WTC11 (cell line): ENCODE data around the gene ANKS3. TPM values are rescaled to one million over a fixed set of nuclear protein-coding genes. Genes with fewer than 3 reads are reported as not detected.

Experiments used
- ATAC-seq: fragments of 200-7000 bp; cut with Tn5 transposase; 2 replicates; pipeline ENCODE4 v1.10.0; 2021; ENCODE audit warnings: mild to moderate bottlenecking, moderate library complexity
- CTCF ChIA-PET: fragments of 300-600 bp; sonication (Branson Sonifier 250); formaldehyde crosslinking; loops from one replicate; lab custom pipeline; 2021; ENCODE audit warnings: antibody characterized with exemption; lab: Charles Lee
- POLR2A ChIA-PET: fragments of 350-600 bp; sonication (Branson Sonifier 250); formaldehyde crosslinking; loops from one replicate; lab custom pipeline; 2021; ENCODE audit warnings: antibody characterized with exemption; lab: Charles Lee
- DNase-seq: peaks from one replicate; pipeline ENCODE4 v3.0.0; 2021; ENCODE audit warnings: low spot score
- H3K27ac Mint-ChIP-seq: 2 replicates; pipeline ENCODE4 v1.8.0; 2021; ENCODE audit warnings: mixed read lengths
- H3K27me3 Mint-ChIP-seq: 2 replicates; pipeline ENCODE4 v1.8.0; 2021; ENCODE audit warnings: low read depth, mild to moderate bottlenecking, moderate library complexity, mixed read lengths
- H3K36me3 Mint-ChIP-seq: 2 replicates; pipeline ENCODE4 v1.8.0; 2021; ENCODE audit warnings: mixed read lengths
- H3K4me1 Mint-ChIP-seq: 2 replicates; pipeline ENCODE4 v1.8.0; 2022; ENCODE audit warnings: mixed read lengths
- H3K4me3 Mint-ChIP-seq: 2 replicates; pipeline ENCODE4 v1.8.0; 2021; ENCODE audit warnings: mild to moderate bottlenecking, moderate library complexity, mixed read lengths
- H3K9me3 Mint-ChIP-seq: 2 replicates; pipeline ENCODE4 v1.8.0; 2021; ENCODE audit warnings: mixed read lengths
- ATF1 ChIP-seq: sonication (generic); formaldehyde crosslinking; IDR thresholded peaks from 2 replicates; pipeline ENCODE4 v1.8.1; 2023; ENCODE audit warnings: mild to moderate bottlenecking, moderate library complexity, missing genetic modification reagents
- HMGA2 ChIP-seq: fragments of 250-450 bp; sonication (Bioruptor Pico); IDR thresholded peaks from 2 replicates; pipeline ENCODE4 v1.4.0; 2021; ENCODE audit warnings: mild to moderate bottlenecking, moderate library complexity
- NFE2L1 ChIP-seq: sonication (generic); formaldehyde crosslinking; IDR thresholded peaks from 2 replicates; pipeline ENCODE4 v1.8.1; 2023; ENCODE audit warnings: missing genetic modification reagents
- ZNF121 ChIP-seq: sonication (generic); formaldehyde crosslinking; IDR thresholded peaks from 2 replicates; pipeline ENCODE4 v1.8.0; 2023; ENCODE audit warnings: missing genetic modification reagents
- ZNF232 ChIP-seq: sonication (generic); formaldehyde crosslinking; IDR thresholded peaks from 2 replicates; pipeline ENCODE4 v1.8.0; 2022; ENCODE audit warnings: mild to moderate bottlenecking, missing genetic modification reagents
- total RNA-seq: library from RNA; stranded (reverse); gene quantifications from 3 replicates; pipeline ENCODE4 v1.2.3, GENCODE V29; 2021
- TF ChIP-seq, protein P1 (sequence below): sonication (generic); formaldehyde crosslinking; IDR thresholded peaks from 2 replicates; pipeline ENCODE4 v1.8.0; 2023; ENCODE audit warnings: missing genetic modification reagents, mild to moderate bottlenecking, borderline replicate concordance
- TF ChIP-seq, protein P2 (sequence below): sonication (generic); formaldehyde crosslinking; IDR thresholded peaks from 2 replicates; pipeline ENCODE4 v1.8.1; 2023; ENCODE audit warnings: mild to moderate bottlenecking, missing genetic modification reagents, moderate library complexity
- TF ChIP-seq, protein P3 (sequence below): sonication (generic); formaldehyde crosslinking; IDR thresholded peaks from 2 replicates; pipeline ENCODE4 v1.8.0; 2022; ENCODE audit warnings: missing genetic modification reagents

ANKS3 gene
- total RNA-seq, 1 experiment from 2014 or later, result 35.6 TPM

DNA sequence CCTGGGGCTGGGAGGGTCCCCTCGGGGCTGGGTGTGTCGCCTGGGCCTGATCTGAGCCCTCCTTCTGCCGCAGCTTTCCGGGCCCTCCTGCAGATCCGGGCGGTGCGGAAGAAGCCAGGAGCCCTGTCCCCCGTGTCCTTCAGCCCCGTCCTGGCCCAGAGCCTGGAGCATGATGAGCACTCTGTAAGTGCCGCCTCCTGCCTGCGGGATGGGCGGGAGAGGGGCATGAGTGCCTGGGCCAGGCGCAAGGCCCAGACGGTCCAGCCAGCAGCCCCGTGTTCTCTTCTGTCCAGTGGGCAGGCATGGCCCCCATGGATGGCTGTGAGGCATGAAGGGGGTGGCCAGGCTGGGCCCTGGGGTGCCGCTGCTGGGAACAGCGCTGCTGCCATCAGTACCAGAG, 56.7 kb downstream of the ANKS3 start (continued):
- TF ChIP-seq, protein P1, sequence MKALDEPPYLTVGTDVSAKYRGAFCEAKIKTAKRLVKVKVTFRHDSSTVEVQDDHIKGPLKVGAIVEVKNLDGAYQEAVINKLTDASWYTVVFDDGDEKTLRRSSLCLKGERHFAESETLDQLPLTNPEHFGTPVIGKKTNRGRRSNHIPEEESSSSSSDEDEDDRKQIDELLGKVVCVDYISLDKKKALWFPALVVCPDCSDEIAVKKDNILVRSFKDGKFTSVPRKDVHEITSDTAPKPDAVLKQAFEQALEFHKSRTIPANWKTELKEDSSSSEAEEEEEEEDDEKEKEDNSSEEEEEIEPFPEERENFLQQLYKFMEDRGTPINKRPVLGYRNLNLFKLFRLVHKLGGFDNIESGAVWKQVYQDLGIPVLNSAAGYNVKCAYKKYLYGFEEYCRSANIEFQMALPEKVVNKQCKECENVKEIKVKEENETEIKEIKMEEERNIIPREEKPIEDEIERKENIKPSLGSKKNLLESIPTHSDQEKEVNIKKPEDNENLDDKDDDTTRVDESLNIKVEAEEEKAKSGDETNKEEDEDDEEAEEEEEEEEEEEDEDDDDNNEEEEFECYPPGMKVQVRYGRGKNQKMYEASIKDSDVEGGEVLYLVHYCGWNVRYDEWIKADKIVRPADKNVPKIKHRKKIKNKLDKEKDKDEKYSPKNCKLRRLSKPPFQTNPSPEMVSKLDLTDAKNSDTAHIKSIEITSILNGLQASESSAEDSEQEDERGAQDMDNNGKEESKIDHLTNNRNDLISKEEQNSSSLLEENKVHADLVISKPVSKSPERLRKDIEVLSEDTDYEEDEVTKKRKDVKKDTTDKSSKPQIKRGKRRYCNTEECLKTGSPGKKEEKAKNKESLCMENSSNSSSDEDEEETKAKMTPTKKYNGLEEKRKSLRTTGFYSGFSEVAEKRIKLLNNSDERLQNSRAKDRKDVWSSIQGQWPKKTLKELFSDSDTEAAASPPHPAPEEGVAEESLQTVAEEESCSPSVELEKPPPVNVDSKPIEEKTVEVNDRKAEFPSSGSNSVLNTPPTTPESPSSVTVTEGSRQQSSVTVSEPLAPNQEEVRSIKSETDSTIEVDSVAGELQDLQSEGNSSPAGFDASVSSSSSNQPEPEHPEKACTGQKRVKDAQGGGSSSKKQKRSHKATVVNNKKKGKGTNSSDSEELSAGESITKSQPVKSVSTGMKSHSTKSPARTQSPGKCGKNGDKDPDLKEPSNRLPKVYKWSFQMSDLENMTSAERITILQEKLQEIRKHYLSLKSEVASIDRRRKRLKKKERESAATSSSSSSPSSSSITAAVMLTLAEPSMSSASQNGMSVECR (CRISPR knock-in tag), result no peak

DNA sequence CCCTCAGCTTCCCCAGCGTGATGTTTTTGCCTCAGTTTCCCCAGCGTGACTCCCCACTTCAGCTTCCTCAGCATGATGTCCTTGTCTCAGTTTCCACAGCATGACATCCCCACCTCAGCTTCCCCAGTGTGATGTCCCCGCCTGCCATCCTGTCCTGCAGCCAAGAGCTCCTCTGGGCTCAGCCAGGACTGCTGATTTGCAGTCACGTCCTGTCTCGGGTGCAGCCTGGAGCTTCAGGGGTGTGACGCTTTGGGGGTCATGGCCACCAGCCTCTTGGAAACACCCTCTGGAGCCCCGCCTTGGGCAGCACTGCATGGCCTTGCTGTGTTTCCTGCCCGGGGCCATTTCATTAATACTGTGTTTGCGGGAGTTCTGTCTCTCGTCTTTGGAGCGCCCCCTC, 57.2 kb downstream of the ANKS3 start:
- Mint-ChIP-seq H3K9me3 (no peaks in the 10 kb centered on the region), H3K27me3 (no peaks in the 10 kb centered on the region), H3K4me1 (peaks cover 3% of the 10 kb centered on the region; the same call in 1 of the 2 replicates), H3K36me3 (peaks cover 6% of the 10 kb centered on the region; the same call in 1 of the 2 replicates), H3K4me3 (no peak overlapping the region), H3K27ac (no peak overlapping the region)
- ChIA-PET POLR2A (no interaction called here), CTCF (interaction anchor here (2.4 kb wide), 1 partner anchor 26 kb away, joined by 10 read pairs; no protein-coding TSS in a partner anchor)
- DNase-seq (no peak), ATAC-seq (no peak)
- TF ChIP-seq NFE2L1 (CRISPR knock-in tag) (no peak), HMGA2 (CRISPR knock-in tag) (no peak), ZNF232 (CRISPR knock-in tag) (no peak), ATF1 (no peak)

DNA sequence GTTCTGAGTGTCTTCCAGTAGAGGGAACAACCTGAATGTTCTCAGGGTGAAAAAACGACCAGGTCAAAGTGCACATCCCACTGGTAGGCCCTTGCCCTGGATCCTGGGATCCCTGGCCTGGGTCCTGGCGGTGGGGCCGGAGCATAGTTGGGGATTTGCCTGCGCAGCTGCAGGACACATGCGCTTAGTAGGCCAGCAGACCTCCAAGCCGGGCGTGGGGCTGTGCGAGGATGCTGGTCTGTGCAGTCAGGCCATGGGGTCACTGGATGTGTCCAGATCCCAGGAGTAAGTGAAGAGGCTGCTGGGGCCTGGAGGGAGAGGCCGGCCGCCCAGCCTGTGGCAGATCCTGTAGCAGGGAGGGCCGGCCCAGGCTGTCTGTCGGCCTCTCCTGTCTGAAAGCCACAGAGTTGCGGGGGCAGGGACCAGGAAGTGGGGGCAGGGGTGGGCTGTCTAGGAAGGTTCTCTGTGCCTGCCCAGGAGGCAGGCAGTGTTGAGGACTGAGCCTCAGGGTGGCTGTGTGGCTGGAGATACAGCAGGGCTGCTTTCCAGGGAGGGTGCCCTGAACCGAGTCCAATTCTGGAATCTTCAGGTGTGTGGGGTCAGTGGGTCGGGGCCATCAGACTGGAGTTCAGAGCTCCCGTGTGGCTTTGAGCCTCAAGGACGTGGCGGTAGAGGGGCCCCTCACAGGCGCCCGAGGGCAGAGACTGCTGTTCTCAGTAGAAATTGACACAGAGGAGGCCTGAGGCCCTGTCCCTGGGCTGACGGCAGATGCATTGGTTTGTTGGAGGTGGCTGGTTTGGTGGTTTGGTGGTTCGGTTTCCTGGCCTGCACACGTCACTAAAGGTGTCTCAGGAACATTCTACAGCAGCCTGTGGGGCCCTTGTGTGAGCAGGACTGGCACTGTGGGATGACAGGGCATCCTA, 57.9 kb downstream of the ANKS3 start:
- H3K36me3 Mint-ChIP-seq, result peaks cover 6% of the 10 kb centered on the region; the same call in 1 of the 2 replicates
- DNase-seq, result no peak
- ATAC-seq, result peak; percentile 64
- H3K27me3 Mint-ChIP-seq, result no peaks in the 10 kb centered on the region
- ChIA-PET CTCF (interaction anchor here (1.2 to 2.4 kb wide), 2 partner anchors 25 to 91 kb away, joined by 3 to 10 read pairs; no protein-coding TSS in a partner anchor), POLR2A (no interaction called here)
- H3K4me1 Mint-ChIP-seq, result peaks cover 3% of the 10 kb centered on the region; the same call in 1 of the 2 replicates
- no peak overlapping the region for H3K4me3 Mint-ChIP-seq
- H3K27ac Mint-ChIP-seq, result peak overlapping the region; percentile 49; the same call in 1 of the 2 replicates
- TF ChIP-seq, protein P2, sequence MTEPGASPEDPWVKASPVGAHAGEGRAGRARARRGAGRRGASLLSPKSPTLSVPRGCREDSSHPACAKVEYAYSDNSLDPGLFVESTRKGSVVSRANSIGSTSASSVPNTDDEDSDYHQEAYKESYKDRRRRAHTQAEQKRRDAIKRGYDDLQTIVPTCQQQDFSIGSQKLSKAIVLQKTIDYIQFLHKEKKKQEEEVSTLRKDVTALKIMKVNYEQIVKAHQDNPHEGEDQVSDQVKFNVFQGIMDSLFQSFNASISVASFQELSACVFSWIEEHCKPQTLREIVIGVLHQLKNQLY (CRISPR knock-in tag), result no peak
- TF ChIP-seq, protein P3, sequence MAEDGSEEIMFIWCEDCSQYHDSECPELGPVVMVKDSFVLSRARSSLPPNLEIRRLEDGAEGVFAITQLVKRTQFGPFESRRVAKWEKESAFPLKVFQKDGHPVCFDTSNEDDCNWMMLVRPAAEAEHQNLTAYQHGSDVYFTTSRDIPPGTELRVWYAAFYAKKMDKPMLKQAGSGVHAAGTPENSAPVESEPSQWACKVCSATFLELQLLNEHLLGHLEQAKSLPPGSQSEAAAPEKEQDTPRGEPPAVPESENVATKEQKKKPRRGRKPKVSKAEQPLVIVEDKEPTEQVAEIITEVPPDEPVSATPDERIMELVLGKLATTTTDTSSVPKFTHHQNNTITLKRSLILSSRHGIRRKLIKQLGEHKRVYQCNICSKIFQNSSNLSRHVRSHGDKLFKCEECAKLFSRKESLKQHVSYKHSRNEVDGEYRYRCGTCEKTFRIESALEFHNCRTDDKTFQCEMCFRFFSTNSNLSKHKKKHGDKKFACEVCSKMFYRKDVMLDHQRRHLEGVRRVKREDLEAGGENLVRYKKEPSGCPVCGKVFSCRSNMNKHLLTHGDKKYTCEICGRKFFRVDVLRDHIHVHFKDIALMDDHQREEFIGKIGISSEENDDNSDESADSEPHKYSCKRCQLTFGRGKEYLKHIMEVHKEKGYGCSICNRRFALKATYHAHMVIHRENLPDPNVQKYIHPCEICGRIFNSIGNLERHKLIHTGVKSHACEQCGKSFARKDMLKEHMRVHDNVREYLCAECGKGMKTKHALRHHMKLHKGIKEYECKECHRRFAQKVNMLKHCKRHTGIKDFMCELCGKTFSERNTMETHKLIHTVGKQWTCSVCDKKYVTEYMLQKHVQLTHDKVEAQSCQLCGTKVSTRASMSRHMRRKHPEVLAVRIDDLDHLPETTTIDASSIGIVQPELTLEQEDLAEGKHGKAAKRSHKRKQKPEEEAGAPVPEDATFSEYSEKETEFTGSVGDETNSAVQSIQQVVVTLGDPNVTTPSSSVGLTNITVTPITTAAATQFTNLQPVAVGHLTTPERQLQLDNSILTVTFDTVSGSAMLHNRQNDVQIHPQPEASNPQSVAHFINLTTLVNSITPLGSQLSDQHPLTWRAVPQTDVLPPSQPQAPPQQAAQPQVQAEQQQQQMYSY (CRISPR knock-in tag), result 0 out of 2 replicates have a peak, but pooled peaks have one; percentile 27
- H3K9me3 Mint-ChIP-seq, result no peaks in the 10 kb centered on the region

DNA sequence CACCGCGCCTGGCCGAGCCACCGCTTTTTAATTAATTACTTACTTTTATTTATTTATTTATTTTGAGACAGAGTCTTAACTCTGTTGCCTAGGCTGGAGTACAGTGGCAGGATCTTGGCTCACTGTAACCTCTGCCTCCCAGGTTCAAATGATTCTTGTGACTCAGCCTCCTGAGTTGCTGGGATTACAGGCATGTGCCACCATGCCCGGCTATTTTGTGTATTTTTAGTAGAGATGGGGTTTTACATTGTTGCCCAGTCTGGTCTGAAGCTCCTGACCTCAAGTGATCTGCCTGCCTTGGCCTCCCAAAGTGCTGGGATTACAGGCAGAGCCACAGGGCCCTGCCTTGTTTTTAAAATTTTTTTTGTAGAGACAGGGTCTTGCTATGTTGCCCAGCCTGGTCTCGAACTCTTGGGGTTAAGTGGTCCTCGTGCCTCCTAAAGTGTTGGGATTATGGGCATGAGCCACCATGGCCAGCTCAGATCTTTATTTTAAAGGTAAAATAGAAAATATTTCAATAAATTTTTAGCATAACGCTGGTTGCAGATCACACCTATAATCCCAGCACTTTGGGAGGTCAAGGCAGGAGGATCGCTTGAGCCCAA, 59.0 kb downstream of the ANKS3 start:
- ChIA-PET CTCF (interaction anchor here (1.2 kb wide), 1 partner anchor 89 kb away, joined by 3 read pairs; no protein-coding TSS in a partner anchor), POLR2A (no interaction called here)
- H3K27me3 Mint-ChIP-seq, result no peaks in the 10 kb centered on the region
- H3K36me3 Mint-ChIP-seq, result peaks cover 6% of the 10 kb centered on the region; the same call in 1 of the 2 replicates
- DNase-seq (no peak), ATAC-seq (no peak)
- H3K4me3 Mint-ChIP-seq, result no peak overlapping the region
- H3K9me3 Mint-ChIP-seq, result no peaks in the 10 kb centered on the region
- peaks cover 3% of the 10 kb centered on the region; the same call in 1 of the 2 replicates for H3K4me1 Mint-ChIP-seq
- peak; percentile 51; the same call in 1 of the 2 replicates for TF ChIP-seq ZNF121 (CRISPR knock-in tag)
- TF ChIP-seq HMGA2 (CRISPR knock-in tag), result no peak
- H3K27ac Mint-ChIP-seq, result no peak overlapping the region
